C4-2B (cell line): Measurements from ENCODE around the gene FANCF.

Experiments used
- ZFX ChIP-seq: fragments of 450-650 bp; IDR thresholded peaks from 2 replicates; pipeline ENCODE4 v1.6.1; 2017
- TF ChIP-seq, protein P1 (sequence below): fragments of 450-650 bp; conservative IDR thresholded peaks from 2 replicates; pipeline ENCODE4 v1.5.1; 2017; ENCODE audit warnings: mild to moderate bottlenecking

DNA sequence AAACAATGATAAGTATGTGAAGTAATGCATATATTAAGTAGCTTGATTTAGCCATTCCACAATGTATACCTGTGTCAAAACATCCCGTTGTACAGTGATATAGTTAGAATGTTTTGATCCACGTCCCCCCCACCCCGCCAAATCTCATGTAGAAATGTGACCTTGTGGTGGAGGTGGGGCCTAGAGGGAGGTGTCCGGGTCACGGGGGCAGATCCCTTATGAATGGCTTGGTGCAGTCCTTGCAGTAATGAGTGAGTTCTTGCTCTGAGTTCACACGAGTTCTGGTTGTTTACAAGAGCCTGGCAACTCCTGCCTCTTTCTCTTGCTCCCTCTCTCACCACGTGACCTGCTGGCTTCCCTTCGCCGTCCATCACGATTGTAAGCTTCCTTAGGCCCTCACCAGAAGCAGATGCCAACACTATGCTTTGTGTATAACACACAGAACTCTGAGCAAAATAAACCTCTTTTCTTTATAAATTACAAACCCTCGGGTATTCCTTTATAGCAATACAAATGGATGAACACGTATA lies 41.6 kb downstream of the FANCF start:
- TF ChIP-seq, protein P1, sequence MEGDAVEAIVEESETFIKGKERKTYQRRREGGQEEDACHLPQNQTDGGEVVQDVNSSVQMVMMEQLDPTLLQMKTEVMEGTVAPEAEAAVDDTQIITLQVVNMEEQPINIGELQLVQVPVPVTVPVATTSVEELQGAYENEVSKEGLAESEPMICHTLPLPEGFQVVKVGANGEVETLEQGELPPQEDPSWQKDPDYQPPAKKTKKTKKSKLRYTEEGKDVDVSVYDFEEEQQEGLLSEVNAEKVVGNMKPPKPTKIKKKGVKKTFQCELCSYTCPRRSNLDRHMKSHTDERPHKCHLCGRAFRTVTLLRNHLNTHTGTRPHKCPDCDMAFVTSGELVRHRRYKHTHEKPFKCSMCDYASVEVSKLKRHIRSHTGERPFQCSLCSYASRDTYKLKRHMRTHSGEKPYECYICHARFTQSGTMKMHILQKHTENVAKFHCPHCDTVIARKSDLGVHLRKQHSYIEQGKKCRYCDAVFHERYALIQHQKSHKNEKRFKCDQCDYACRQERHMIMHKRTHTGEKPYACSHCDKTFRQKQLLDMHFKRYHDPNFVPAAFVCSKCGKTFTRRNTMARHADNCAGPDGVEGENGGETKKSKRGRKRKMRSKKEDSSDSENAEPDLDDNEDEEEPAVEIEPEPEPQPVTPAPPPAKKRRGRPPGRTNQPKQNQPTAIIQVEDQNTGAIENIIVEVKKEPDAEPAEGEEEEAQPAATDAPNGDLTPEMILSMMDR: no peak
- no peak for TF ChIP-seq ZFX
